HepG2 (cell line): Measurements from ENCODE around the gene SIK3. TPM values are rescaled to one million over a fixed set of nuclear protein-coding genes. Genes with fewer than 3 reads are reported as not detected.

Experiments used
- DPF2 ChIP-seq: sonication (generic); formaldehyde crosslinking; IDR thresholded peaks from 2 replicates; pipeline ENCODE4 v1.4.0; 2020; ENCODE audit warnings: mild to moderate bottlenecking, low read depth, missing genetic modification reagents, borderline replicate concordance
- ELF1 ChIP-seq: sonication (generic); formaldehyde crosslinking; IDR thresholded peaks from 2 replicates; pipeline ENCODE4 v1.4.0; 2020; ENCODE audit warnings: missing genetic modification reagents
- FLYWCH1 ChIP-seq: sonication (generic); formaldehyde crosslinking; IDR thresholded peaks from 2 replicates; pipeline ENCODE4 v1.8.1; 2023; ENCODE audit warnings: mild to moderate bottlenecking, missing genetic modification reagents
- GABPA ChIP-seq, 2 experiments: IDR thresholded peaks; 2 replicates each; pipeline ENCODE4 v1.6.1; 2011 to 2016; ENCODE audit warnings: low read depth in 2 of 2, low read length in 1 of 2, missing biosample characterization in 1 of 2, missing genetic modification characterization in 1 of 2
- GZF1 ChIP-seq: sonication (generic); formaldehyde crosslinking; IDR thresholded peaks from 2 replicates; pipeline ENCODE4 v1.5.1; 2020; ENCODE audit warnings: mild to moderate bottlenecking, missing genetic modification reagents
- HNF4G ChIP-seq, 2 experiments: sonication (generic) in 1 of 2; formaldehyde crosslinking in 1 of 2; IDR thresholded peaks; 2 replicates each; pipeline versions ENCODE4 v1.4.0 to v1.6.1; 2011 to 2020; ENCODE audit warnings: borderline replicate concordance in 2 of 2, low read depth in 2 of 2, mild to moderate bottlenecking in 2 of 2, low read length in 1 of 2, missing genetic modification reagents in 1 of 2, moderate library complexity in 1 of 2
- JDP2 ChIP-seq: sonication (generic); formaldehyde crosslinking; IDR thresholded peaks from 2 replicates; pipeline ENCODE4 v1.8.1; 2022; ENCODE audit warnings: missing genetic modification reagents, borderline replicate concordance
- MATR3 ChIP-seq: sonication (generic); formaldehyde crosslinking; IDR thresholded peaks from 2 replicates; pipeline ENCODE4 v1.4.0; 2020; ENCODE audit warnings: missing genetic modification reagents
- NCOA2 ChIP-seq: sonication (generic); formaldehyde crosslinking; IDR thresholded peaks from 2 replicates; pipeline ENCODE4 v1.8.0; 2022; ENCODE audit warnings: inconsistent platforms
- NFE2 ChIP-seq: sonication (generic); formaldehyde crosslinking; IDR thresholded peaks from 2 replicates; pipeline ENCODE4 v1.4.0; 2020; ENCODE audit warnings: missing genetic modification reagents
- PBX2 ChIP-seq: IDR thresholded peaks from 2 replicates; pipeline ENCODE4 v1.6.1; 2016; ENCODE audit warnings: control low read depth
- TARDBP ChIP-seq: sonication (generic); formaldehyde crosslinking; IDR thresholded peaks from 2 replicates; pipeline ENCODE4 v1.8.0; 2022; ENCODE audit warnings: mild to moderate bottlenecking, missing genetic modification reagents
- YEATS2 ChIP-seq: sonication (generic); formaldehyde crosslinking; IDR thresholded peaks from 2 replicates; pipeline ENCODE4 v1.4.0; 2020; ENCODE audit warnings: missing genetic modification reagents, borderline replicate concordance
- ZBTB1 ChIP-seq: sonication (generic); formaldehyde crosslinking; IDR thresholded peaks from 2 replicates; pipeline ENCODE4 v1.4.0; 2020; ENCODE audit warnings: missing genetic modification reagents, borderline replicate concordance
- ZBTB8A ChIP-seq: sonication (generic); formaldehyde crosslinking; IDR thresholded peaks from 2 replicates; pipeline ENCODE4 v1.4.0; 2020; ENCODE audit warnings: mild to moderate bottlenecking, low read depth, missing genetic modification reagents, borderline replicate concordance
- ZNF138 ChIP-seq: sonication (generic); formaldehyde crosslinking; IDR thresholded peaks from 2 replicates; pipeline ENCODE4 v1.5.0; 2020; ENCODE audit warnings: mild to moderate bottlenecking, low read depth, missing genetic modification reagents
- ZNF549 ChIP-seq: sonication (generic); formaldehyde crosslinking; IDR thresholded peaks from 2 replicates; pipeline ENCODE4 v1.5.0; 2020; ENCODE audit warnings: missing genetic modification reagents
- ZNF557 ChIP-seq: sonication (generic); formaldehyde crosslinking; IDR thresholded peaks from 2 replicates; pipeline ENCODE4 v1.4.0; 2020; ENCODE audit warnings: missing genetic modification reagents
- ZNF569 ChIP-seq: sonication (generic); formaldehyde crosslinking; IDR thresholded peaks from 2 replicates; pipeline ENCODE4 v1.5.0; 2020; ENCODE audit warnings: mild to moderate bottlenecking, missing genetic modification reagents, moderate library complexity, borderline replicate concordance
- ZNF670 ChIP-seq: sonication (generic); formaldehyde crosslinking; IDR thresholded peaks from 2 replicates; pipeline ENCODE4 v1.8.0; 2022; ENCODE audit warnings: mild to moderate bottlenecking, missing genetic modification reagents, borderline replicate concordance
- ZZZ3 ChIP-seq: sonication (generic); formaldehyde crosslinking; IDR thresholded peaks from 2 replicates; pipeline ENCODE4 v1.4.0; 2020; ENCODE audit warnings: missing genetic modification reagents, mild to moderate bottlenecking, borderline replicate concordance
- polyA plus RNA-seq, 8 experiments: library from polyadenylated mRNA; depleted of rRNA in 3 of 8; stranded (reverse) in 7 of 8; unstranded in 1 of 8; fragments of >200 nt; fragmentation: Illumina TruSeq in 4 of 8; extraction: Trizol in 4 of 8; gene quantifications; 2 replicates each; pipeline versions ENCODE4 v1.2.1 to v1.2.3, GENCODE V29; 2011 to 2016; ENCODE audit warnings: low read depth in 4 of 8, missing spikeins in 1 of 8, mixed read lengths in 1 of 8; ENCODE audit not compliant: insufficient read depth in 1 of 8
- total RNA-seq, 5 experiments: library from RNA; depleted of rRNA; stranded (reverse); fragments of >200 nt; fragmentation: Illumina TruSeq; extraction: Trizol; gene quantifications; 2 replicates each; pipeline ENCODE4 v1.2.3, GENCODE V29; 2016; ENCODE audit warnings: low read depth in 1 of 5
- TF ChIP-seq, protein P1 (sequence below): sonication (generic); formaldehyde crosslinking; IDR thresholded peaks from 2 replicates; pipeline ENCODE4 v1.4.0; 2020; ENCODE audit warnings: missing genetic modification reagents
- TF ChIP-seq, protein P2 (sequence below): sonication (generic); formaldehyde crosslinking; IDR thresholded peaks from 2 replicates; pipeline ENCODE4 v1.8.0; 2022; ENCODE audit warnings: mild to moderate bottlenecking, missing genetic modification reagents, moderate library complexity

The SIK3 gene
- total and polyA plus RNA-seq, 2 of the 13 experiments (the other 11 are each of a cell fraction or from before 2014, with no cell fraction given): 5.7 to 9.8 TPM

- TF ChIP-seq, protein P1, sequence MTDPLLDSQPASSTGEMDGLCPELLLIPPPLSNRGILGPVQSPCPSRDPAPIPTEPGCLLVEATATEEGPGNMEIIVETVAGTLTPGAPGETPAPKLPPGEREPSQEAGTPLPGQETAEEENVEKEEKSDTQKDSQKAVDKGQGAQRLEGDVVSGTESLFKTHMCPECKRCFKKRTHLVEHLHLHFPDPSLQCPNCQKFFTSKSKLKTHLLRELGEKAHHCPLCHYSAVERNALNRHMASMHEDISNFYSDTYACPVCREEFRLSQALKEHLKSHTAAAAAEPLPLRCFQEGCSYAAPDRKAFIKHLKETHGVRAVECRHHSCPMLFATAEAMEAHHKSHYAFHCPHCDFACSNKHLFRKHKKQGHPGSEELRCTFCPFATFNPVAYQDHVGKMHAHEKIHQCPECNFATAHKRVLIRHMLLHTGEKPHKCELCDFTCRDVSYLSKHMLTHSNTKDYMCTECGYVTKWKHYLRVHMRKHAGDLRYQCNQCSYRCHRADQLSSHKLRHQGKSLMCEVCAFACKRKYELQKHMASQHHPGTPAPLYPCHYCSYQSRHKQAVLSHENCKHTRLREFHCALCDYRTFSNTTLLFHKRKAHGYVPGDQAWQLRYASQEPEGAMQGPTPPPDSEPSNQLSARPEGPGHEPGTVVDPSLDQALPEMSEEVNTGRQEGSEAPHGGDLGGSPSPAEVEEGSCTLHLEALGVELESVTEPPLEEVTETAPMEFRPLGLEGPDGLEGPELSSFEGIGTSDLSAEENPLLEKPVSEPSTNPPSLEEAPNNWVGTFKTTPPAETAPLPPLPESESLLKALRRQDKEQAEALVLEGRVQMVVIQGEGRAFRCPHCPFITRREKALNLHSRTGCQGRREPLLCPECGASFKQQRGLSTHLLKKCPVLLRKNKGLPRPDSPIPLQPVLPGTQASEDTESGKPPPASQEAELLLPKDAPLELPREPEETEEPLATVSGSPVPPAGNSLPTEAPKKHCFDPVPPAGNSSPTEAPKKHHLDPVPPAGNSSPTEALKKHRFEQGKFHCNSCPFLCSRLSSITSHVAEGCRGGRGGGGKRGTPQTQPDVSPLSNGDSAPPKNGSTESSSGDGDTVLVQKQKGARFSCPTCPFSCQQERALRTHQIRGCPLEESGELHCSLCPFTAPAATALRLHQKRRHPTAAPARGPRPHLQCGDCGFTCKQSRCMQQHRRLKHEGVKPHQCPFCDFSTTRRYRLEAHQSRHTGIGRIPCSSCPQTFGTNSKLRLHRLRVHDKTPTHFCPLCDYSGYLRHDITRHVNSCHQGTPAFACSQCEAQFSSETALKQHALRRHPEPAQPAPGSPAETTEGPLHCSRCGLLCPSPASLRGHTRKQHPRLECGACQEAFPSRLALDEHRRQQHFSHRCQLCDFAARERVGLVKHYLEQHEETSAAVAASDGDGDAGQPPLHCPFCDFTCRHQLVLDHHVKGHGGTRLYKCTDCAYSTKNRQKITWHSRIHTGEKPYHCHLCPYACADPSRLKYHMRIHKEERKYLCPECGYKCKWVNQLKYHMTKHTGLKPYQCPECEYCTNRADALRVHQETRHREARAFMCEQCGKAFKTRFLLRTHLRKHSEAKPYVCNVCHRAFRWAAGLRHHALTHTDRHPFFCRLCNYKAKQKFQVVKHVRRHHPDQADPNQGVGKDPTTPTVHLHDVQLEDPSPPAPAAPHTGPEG (CRISPR knock-in tag): no peak
- TF ChIP-seq ZBTB1 (CRISPR knock-in tag) (no peak), ZNF138 (CRISPR knock-in tag) (no peak), DPF2 (0 out of 2 replicates have a peak, but pooled peaks have one; percentile 36), ZNF670 (CRISPR knock-in tag) (peak; percentile 41; the same call in 1 of the 2 replicates), GZF1 (no peak), GABPA (IDR thresholded peaks at IDR 0.05; ENCODE audit: low read depth, low read length) (no peak), GABPA (CRISPR knock-in tag; IDR thresholded peaks at IDR 0.05; ENCODE audit: low read depth) (no peak), PBX2 (CRISPR knock-in tag) (peak; percentile 75), NFE2 (CRISPR knock-in tag) (no peak), ZNF557 (CRISPR knock-in tag) (no peak), NCOA2 (CRISPR knock-in tag) (peak; percentile 88), ZNF569 (CRISPR knock-in tag) (no peak), ZZZ3 (0 out of 2 replicates have a peak, but pooled peaks have one; percentile 69), HNF4G (IDR thresholded peaks at IDR 0.05; ENCODE audit: borderline replicate concordance, low read depth, low read length) (peak; percentile 91), HNF4G (CRISPR knock-in tag; IDR thresholded peaks at IDR 0.05; ENCODE audit: borderline replicate concordance, low read depth) (peak; percentile 98), ELF1 (CRISPR knock-in tag) (peak; percentile 60), MATR3 (no peak), FLYWCH1 (CRISPR knock-in tag) (no peak), YEATS2 (CRISPR knock-in tag) (no peak; the same call in 1 of the 2 replicates), TARDBP (peak; percentile 93), ZNF549 (CRISPR knock-in tag) (no peak), ZBTB8A (CRISPR knock-in tag) (0 out of 2 replicates have a peak, but pooled peaks have one; percentile 76), JDP2 (no peak; the same call in 1 of the 2 replicates)
- TF ChIP-seq, protein P2, sequence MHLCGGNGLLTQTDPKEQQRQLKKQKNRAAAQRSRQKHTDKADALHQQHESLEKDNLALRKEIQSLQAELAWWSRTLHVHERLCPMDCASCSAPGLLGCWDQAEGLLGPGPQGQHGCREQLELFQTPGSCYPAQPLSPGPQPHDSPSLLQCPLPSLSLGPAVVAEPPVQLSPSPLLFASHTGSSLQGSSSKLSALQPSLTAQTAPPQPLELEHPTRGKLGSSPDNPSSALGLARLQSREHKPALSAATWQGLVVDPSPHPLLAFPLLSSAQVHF (CRISPR knock-in tag): no peak
Measured at GRCh38 chr11:116826751-116827431, 271.3 kb downstream of the SIK3 start (continued).
